ENCODE results near the gene SAMD3.
"Not testable (repeated sequence)": the region's sequence is repeated elsewhere in the genome, so short reads cannot be mapped to it uniquely, and the experiment has no call there.

The SAMD3 gene

DNA sequence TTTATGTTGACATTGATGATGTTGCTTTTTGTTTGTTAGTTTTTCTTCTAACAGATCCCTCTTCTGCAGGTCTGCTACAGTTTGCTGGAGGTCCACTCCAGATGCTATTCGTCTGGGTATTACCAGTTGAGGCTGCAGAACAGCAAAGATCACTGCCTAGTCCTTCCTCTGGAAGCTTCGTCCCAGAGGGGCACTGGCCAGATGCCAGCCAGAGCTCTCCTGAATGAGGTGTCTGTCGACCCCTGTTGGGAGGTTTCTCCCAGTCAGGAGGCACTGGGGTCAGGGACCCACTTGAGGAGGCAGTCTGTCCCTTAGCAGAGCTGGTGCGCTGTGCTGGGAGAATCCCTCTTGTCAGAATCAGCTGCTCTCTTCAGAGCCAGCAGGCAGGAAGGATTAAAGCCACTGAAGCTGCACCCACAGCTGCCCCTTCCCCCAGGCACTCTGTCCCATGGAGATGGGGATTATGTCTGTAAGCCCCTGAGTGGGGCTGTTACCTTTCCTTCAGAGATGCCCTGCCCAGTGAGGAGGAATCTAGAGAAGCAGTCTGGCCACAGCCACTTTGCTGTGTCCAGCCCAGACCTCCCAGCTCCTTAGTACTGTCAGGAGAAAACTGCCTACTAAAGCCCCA, 49.3 kb downstream of the SAMD3 start:
- not testable (repeated sequence) for DNase-seq

DNA sequence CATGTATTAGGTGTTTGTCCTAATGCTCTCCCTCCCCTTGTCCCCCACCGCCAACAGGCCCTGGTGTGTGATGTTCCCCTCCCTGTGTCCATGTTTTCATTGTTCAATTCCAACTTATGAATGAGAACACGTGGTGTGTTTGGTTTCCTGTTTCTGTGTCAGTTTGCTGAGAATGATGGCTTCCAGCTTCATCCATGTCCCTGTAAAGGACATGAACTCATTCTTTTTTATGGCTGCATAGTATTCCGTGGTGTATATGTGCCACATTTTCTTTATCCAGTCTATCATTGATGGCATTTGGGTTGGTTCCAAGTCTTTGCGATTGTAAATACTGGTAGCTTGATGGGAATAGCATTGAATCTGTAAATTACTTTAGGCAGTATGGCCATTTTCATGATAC, 52.6 kb downstream of the SAMD3 start:
- not testable (repeated sequence) for DNase-seq

DNA sequence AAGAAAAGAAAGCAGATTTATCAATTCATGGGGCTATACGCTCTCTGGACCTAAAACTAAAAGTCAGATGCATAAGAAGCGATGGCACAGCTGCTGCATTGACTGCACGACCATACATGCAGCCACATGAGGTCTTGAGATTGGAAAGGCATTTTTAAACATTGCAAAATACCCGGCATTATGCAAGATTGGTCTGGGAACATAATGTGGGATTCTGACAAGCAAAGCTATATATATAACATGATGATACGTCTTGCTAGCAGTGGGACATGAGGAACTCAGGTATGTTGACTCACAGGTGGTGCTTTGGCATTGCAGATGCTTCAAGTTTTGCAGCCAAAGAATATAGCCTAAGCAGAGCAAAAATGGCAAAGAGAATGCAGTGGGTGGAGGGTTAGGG, 55.1 kb downstream of the SAMD3 start:
- DNase-seq = no peak

DNA sequence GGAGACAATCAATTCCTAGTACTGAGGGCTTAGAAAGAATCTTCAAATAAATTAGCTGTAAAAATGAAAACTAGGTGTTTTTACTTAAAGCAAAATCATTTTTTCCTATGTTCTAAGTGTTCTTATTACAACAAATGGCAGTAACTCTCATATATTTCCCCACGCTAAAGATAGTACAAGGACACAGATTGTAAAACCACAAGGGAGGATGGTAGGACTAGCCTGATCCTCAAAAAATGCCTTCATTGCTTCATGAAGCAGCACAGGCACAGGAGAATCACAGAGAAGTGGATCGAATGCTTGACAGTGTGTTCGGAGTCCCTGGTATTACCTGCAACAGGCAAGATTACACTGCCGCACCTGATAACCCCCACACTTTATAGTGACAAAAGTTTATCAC, 58.5 kb downstream of the SAMD3 start:
- DNase-seq = no peak

DNA sequence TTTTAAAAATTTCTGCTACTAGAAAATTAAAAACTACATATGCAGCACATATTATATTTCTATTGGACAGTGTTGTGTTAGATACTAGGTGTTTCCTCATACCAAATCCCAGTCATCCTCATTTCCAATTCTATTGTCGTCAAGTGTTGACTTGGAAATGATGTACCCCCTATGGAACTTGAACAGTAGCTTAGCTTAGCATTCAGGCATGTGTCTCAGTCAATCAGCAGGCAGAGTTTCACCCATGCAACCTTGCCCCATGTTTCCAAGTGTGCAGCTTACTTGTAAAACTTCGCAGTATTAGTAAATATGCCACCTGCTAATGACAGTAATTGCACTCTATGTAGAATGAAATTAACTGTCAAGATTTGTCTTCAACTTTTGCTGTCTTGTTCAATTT, 59.5 kb downstream of the SAMD3 start:
- DNase-seq = no peak

DNA sequence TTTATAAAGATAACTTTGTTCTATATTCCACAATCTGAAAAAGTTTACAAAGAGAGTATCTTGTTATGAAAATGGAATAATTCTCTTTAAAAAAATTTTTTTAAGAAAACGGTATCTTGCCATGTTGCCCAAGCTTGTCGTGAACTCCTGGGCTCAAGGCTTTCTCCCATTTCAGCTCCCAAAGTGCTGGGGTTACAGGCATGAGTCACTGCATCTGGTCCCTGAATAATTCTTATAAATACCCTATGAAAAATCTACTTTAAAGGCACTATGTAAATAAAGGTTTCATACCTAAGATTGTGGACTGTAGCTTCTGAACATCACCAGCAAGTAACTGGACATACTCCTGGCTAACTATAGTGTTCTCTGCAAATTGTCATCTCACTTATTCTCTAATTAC, 60.3 kb downstream of the SAMD3 start:
- DNase-seq = no peak

DNA sequence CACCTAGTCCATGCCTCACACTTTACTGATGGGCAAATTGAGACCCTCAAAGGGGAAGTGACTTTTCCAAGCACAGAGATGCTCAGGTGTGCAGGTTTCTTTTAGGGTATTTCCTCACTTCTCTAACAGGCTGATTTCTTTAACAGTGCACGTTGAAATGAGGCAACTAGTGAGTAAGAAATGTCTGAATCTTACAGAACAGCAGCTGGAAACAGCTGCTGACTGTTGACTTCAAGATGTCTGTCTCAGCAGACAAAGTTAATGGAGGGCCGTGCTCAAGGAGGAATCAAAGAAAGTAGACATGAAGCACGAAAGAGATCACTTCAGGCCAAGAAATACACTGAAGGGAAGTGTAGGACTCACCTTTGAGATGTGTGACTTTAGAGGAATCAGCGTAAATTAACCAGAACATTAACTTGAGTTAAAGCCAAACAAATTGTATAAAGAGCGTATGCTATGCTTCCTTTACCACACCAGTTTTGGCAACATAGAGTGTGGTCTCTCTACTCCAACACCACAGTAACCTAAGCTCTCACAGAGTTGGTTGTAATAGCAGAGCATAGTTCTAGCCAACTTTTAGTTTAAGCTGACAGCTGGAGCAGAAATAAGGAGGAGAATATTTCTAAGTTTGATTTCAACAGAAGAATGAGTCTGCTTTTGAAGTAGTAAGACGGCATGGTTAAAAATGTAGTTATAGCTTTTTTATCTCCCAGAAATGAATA, 60.9 kb downstream of the SAMD3 start:
- DNase-seq = no peak

DNA sequence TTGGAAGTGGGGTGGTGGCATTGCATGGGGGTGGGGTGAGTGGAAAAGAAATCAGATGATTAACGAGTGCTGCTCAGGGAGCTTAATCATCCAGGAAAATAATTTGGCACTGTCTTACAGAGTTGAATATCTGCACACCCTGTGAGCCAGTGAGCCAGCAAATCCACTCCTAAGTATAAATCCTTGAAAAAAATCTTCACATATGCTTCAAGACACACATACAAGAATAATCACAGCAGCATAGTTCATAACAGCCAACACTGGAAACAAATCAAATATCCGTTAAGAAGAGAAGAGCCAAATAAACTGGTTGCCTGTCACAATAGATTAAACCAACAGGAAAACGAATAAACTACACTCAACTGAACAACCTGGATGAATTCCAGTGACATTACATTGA, 62.8 kb downstream of the SAMD3 start:
- DNase-seq = no peak

DNA sequence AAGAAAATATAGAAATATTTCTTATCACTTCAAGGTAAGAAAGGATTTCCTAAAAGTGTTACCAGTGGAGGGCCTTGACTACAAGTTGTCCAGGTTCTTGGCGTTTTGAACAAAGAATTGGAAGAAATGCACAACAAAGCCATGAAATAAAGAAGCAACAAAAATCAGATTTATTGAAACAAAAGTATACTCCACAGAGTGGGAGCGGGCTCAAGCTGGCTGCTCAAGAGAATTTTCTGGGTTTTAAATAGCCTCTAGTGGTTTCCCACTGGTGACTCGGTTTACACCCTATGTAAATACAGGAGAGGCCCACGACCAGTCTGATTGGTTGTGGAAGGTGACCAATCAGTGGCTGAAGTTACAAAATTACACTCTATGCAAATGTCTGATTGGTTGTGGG, 64.2 kb downstream of the SAMD3 start:
- no peak for DNase-seq

DNA sequence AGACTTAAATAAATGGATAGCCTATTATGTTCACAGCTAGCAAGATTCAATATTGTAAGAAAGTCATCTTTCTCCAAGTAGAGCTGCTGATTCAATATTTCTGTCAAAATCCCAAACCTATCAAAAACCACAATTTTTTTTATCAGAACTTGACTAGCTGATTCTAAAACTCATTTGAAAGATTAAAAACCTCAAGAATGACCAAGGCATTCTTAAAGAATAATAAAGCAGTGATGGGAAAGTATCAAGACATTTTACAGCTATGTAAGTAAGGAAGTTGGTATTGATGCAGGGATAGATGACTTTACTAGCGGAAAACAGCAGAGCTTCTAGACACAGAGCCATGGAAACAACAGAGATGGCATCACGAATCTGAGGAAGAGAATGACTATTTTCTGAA, 64.7 kb downstream of the SAMD3 start:
- no peak for DNase-seq

DNA sequence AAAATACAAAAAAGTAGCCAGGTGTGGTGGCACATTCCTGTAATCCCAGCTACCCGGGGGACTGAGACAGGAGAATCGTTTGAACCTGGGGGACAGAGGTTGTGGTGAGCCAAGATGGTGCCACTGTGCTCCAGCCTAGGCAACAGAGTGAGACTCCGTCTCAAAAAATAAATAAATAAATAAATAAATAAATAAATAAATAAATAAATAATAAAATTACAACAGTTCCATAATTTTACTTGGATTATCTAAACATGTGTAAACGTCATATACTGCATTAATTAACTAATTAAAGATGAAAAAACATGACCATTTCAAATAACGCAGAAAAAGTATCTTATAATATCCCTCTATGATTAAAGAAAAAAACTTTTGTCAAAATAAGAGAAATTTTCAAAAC, 65.8 kb downstream of the SAMD3 start:
- DNase-seq = no peak

DNA sequence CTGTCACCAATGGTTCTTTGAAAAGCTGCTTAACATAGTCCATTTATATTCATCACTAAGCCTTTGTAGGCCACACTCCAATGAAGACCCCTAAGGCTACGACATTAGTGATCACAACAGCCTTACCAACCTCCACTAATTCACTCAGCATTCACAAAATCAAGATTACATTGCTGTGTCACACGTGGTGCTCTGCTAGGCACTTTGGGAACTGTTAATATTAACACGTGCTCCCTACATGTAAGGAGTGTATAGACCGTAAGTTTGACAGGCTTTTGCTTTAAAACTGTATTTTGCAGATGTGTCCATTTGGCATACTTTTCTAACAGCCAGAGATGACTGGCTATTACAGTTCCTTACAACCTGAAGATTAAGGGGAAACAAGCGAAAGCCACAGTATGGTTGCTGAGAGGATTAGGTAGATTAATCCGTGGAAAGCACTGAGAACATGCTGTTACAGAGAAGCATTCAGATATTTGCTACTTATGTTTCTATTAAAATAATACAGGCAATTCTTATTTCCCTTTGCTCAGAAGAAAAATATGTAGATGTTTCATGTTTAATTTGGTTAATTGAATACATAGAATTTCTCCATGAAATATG, 69.7 kb downstream of the SAMD3 start:
- no peak for DNase-seq

DNA sequence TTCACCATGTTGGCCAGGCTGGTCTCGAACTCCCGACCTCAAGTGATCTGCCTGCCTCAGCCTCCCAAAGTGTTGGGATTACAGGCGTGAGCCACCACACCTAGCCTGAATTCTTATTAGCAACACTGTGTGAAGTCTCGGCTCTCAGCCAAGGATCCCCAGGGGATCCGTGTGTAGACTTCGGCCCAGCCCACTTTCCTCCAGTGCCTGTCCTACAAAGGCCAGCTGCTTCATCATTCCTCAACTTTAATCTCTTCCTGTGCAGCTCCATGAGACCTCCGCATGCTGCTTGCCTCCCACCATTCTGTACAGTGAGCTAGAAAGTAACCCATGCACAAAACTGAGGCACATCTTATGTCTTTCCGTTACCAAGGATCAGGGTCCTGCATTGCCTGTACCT, 71.8 kb downstream of the SAMD3 start:
- no peak for DNase-seq

DNA sequence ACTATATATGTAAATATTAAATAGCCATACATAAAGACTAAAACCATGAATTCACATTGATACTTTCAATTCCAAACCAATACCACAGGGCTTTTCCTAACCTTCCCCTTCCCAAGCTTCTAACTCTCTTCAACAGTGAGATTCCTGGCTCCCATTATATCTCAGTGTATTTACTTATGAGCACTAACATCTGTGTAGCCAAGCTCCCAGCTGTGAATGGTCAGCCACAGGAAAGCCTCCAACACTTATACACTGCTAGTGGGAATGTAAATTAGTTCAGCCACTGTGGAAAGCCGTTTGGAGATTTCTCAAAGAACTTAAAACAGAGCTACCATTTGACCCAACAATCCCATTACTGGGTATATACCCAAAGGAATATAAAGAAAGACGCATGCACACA, 73.7 kb downstream of the SAMD3 start:
- DNase-seq = not testable (repeated sequence)

DNA sequence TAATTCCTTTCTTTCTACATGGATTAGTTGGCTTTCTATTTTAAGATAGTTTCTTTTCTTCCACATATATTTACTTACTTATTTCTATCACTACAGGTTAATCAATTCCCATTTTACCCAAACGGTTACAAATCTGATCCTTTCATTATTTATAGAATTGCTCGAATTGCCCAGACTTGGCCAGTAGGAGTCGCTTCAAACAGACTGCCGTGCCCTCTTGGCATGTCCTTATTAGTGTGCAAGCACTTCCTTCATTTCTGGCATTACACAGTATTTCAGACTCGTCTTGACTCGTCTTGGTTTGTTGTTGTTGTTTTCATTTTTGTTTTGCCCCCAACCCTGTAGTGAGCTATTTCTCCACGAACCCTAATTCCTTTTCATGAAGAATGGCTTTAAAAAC, 74.6 kb downstream of the SAMD3 start:
- DNase-seq = peak; percentile 4

DNA sequence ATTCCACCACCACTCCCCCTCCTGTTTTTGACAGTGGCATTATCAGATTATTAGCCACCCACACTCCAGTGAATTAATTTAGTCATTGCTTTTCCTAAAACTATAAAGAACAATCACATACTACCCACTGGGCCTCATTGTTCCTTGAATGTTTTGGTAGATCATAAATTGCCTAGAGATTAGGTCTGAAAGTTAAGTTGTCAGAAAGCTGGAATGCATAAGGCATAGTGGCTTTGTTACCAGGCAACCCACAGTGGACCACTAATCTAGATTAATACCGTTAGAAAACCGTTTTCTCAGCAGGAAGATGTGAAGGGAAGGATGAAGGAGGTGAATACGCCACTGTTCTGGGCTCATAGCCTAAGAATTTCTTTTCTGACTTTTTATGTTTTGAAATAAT, 75.6 kb downstream of the SAMD3 start:
- DNase-seq = no peak

DNA sequence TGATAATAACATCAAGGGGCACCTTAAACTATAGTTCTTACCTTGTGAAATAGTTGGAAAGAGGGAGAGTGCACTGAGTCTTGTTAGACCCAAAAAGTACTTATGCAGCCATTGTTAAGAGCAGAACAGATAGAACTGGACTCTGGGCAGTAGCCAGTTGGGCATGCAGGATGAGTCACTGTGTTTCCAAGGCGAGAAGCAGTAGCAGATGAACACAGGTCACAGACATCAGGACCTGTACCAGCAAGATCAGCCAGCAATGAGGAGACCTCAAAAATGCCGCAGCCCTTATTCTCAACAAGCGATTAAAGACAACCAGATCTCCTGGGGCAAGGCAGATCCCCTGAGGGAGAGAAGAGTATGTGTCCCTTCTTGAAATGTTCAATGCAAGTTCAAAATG, 79.0 kb downstream of the SAMD3 start:
- DNase-seq = no peak

DNA sequence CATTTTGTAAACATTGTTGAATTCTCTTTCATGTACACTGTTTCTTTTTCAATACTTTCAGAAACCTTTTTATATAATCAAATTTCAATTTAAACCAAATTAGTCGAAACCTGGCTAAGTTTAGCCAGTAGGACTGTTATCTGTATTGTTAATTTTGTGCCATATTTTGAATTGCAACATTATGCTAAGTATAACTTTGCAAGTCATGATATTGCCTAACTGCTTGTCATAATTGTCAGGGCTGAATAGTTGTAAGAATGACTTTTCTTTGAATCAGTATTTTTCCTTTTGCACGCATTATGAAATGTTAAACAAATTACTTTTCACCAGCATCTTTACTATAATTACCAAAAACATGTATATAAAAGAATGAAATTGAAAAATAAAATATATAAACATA, 82.7 kb downstream of the SAMD3 start:
- no peak for DNase-seq

DNA sequence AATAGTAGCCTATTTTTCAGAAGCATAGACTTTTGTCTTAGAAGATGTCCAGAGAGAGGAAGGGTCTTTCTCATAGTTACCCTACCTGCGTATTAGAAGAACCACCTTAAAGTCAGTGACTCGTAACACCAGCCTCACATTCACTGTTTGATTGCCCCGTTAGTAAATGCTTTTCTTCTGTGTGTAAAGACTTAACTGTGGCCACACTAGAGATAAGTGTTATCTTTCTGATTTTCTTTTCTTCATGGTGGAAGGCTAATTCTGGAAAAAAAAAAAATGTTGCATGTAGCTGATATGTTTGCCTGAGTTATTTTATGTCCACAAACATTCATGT, 83.9 kb downstream of the SAMD3 start:
- no peak for DNase-seq

DNA sequence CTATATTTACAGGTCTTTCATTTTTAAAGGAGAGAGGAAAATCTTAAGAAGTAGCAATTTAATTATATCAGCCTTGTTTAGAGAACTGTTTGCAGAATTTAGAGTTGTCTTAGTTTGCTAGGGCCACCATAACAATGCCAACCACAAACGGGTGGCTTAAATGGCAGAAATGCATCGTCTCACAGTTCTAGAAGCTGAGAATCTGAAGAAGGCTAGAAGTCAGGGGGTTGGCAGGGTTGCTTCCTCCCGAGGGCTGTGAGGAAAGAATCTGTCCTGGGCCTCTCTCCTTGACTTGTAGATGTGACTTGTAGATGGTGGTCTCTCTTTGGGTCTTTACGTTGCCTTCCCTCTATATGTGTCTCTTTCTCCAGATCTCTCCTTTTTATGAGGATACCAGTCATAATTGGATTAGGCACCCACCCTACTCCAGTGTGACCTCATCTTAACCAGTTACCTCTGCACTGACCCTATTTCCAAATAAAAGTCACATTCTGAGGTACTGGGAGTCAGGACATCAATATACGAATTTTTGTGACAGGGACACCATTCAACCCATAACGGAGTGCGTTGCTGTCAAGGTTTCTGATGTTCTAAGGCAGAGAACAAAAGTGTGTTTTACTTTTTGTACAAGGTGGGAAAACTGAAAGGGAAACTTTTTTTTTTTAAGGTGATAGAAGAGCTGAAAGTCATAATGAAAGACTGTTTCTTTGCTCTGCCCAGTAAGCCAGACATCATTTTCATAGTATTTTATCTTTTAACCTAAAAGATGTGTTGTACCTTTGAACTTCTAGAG, 84.4 kb downstream of the SAMD3 start:
- DNase-seq = no peak

DNA sequence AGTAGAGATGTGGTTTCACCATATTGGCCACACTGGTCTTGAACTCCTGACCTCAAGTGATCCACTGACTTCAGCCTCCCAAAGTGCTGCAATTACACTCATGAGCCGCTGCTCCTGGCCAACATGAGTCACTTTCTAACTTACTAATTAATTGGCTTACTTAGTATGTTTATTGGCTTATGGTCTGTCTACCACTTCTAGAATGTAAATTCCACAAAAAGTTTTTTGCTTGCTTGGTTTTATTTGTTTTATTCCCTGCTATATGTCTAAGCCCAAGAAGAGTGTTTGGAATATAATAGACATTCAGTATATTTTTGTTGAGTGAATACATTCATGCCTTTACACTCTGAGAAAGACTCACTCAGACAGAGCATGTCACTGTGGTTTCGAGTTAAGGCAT, 86.0 kb downstream of the SAMD3 start:
- no peak for DNase-seq

DNA sequence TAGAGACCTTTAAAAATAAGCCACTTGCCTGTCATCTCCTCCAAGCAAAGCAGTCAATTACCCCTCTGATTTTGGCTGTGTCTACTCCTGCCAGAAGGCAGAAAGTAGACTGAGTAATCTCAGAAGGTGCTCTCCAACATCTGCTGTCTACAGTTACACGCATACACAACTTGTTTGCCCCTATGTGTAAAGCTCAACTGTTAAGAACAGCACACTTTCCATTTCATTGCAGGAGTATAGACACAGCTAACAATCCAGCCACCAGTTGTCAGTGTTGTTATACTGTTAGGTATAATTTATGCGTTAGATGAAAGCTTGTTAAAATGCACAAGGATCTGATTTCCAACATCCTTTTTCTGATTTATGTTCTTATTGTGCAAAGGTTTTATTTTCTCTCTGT, 88.2 kb downstream of the SAMD3 start:
- no peak for DNase-seq

DNA sequence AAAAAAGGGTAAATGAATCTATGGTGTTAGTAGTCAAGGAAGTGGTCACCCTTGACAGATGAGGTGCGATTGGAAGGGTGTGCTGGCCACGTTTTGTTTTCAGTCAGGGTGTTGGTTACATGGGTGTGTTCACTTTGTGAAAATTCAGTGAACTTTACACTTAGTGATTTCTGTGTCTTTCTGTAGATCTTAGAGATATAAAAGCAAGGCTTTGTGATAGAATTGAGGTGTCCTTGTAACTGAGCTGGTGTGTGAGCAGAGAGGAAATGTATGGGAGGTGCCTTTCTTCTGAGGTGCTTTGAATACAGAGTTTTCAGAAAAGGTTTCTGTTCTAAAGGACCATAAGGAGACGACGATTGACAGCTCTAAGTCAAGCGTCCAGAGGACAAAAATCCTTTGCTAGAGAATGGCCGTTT, 90.5 kb downstream of the SAMD3 start:
- DNase-seq = no peak

DNA sequence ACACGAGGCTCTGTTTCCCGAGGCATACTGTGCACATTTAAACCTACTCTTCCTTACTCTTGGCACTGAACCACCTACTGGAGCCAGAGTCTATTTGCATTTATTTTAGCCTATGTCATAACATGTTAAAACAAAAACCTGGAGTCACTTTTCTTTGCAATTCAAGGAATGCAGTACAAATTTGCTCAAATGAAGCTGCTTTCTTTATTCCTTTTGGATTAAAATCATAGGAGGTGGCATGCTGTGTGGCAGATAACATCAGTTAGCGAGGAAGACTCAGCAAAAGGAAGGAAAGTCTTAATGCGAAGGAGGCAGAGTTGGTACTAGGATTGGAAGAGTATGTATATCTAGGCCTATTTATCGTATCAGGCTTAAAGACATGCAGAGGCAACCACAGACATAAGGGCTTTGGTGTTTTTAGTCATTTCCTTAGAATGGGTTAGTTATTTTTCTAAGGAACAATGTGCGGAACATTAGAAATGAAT, 92.9 kb downstream of the SAMD3 start:
- no peak for DNase-seq

All from RPMI8226 (cell line).